Measurements from ENCODE around the gene C1GALT1C1L.

The C1GALT1C1L gene

DNA sequence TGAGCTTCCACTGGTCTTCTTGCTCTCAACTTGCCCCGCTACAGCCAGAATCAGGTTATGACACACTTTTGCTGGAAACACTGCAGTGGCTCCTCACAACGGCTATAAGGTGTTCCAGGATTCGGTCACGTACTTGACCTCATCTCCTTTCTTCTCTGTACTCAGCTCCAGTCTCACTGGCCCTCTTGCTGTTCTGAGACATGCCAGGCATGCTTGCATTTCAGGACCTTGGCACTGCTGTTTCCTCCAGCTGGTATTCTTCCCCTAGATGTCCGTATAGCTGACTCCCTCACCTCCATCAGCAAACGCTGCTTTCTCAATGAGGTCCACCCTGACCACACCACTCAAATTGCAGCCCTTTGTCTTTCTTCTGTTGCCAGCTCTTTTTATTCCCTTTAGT lies 31.9 kb upstream of the C1GALT1C1L start:
- H3K36me3 ChIP-seq (ENCODE audit: insufficient read depth, low read length): no peaks in the 10 kb centered on the region
- H3K27me3 ChIP-seq (ENCODE audit: insufficient read depth, low read length, poor library complexity, severe bottlenecking): no peaks in the 10 kb centered on the region
- H3K4me2 ChIP-seq (ENCODE audit: low read depth, low read length, poor library complexity, severe bottlenecking): no peak overlapping the region
- H3K9ac ChIP-seq (ENCODE audit: low read depth, low read length, poor library complexity, severe bottlenecking): no peak overlapping the region
- no peaks in the 10 kb centered on the region for H4K20me1 ChIP-seq (ENCODE audit: insufficient read depth, low read length, poor library complexity, severe bottlenecking)
- H3K4me1 ChIP-seq (ENCODE audit: insufficient read depth, low read length, poor library complexity, severe bottlenecking): no peaks in the 10 kb centered on the region
- H3K4me3 ChIP-seq (ENCODE audit: low read length, poor library complexity, severe bottlenecking): no peak overlapping the region
- no peaks in the 10 kb centered on the region for H3K79me2 ChIP-seq (ENCODE audit: insufficient read depth, low read length)
- TF ChIP-seq, protein P1, sequence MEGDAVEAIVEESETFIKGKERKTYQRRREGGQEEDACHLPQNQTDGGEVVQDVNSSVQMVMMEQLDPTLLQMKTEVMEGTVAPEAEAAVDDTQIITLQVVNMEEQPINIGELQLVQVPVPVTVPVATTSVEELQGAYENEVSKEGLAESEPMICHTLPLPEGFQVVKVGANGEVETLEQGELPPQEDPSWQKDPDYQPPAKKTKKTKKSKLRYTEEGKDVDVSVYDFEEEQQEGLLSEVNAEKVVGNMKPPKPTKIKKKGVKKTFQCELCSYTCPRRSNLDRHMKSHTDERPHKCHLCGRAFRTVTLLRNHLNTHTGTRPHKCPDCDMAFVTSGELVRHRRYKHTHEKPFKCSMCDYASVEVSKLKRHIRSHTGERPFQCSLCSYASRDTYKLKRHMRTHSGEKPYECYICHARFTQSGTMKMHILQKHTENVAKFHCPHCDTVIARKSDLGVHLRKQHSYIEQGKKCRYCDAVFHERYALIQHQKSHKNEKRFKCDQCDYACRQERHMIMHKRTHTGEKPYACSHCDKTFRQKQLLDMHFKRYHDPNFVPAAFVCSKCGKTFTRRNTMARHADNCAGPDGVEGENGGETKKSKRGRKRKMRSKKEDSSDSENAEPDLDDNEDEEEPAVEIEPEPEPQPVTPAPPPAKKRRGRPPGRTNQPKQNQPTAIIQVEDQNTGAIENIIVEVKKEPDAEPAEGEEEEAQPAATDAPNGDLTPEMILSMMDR (conservative IDR thresholded peaks at IDR 0.05; ENCODE audit: low read length): no peak
- TF ChIP-seq EZH2phosphoT487 (IDR thresholded peaks at IDR 0.05; ENCODE audit: borderline replicate concordance): no peak
- H3K9me3 ChIP-seq (ENCODE audit: insufficient read depth, low read depth, low read length): no peaks in the 10 kb centered on the region
- H2AFZ ChIP-seq (ENCODE audit: low read length): 0 out of 2 replicates have a peak overlapping the region, but pooled peaks have one; percentile 9
- H3F3A ChIP-seq (ENCODE audit: low read depth): no peaks in the 10 kb centered on the region
- H3K9me2 ChIP-seq (replicated peaks; ENCODE audit: low read depth, low read length): no peaks in the 10 kb centered on the region

- H3K9me2 ChIP-seq (replicated peaks; ENCODE audit: low read depth, low read length): no peaks in the 10 kb centered on the region
- H2AFZ ChIP-seq (ENCODE audit: low read length): no peak overlapping the region
- H4K20me1 ChIP-seq (ENCODE audit: insufficient read depth, low read length, poor library complexity, severe bottlenecking): no peaks in the 10 kb centered on the region
- H3K9me3 ChIP-seq (ENCODE audit: insufficient read depth, low read depth, low read length): no peaks in the 10 kb centered on the region
- H3K27me3 ChIP-seq (ENCODE audit: insufficient read depth, low read length, poor library complexity, severe bottlenecking): no peaks in the 10 kb centered on the region
- no peak overlapping the region for H3K4me2 ChIP-seq (ENCODE audit: low read depth, low read length, poor library complexity, severe bottlenecking)
- H3K4me3 ChIP-seq (ENCODE audit: low read length, poor library complexity, severe bottlenecking): no peak overlapping the region
- H3F3A ChIP-seq (ENCODE audit: low read depth): no peaks in the 10 kb centered on the region
- H3K9ac ChIP-seq (ENCODE audit: low read depth, low read length, poor library complexity, severe bottlenecking): no peak overlapping the region
- H3K36me3 ChIP-seq (ENCODE audit: insufficient read depth, low read length): no peaks in the 10 kb centered on the region
- no peak for TF ChIP-seq EZH2phosphoT487 (IDR thresholded peaks at IDR 0.05; ENCODE audit: borderline replicate concordance)
- TF ChIP-seq, protein P1 (conservative IDR thresholded peaks at IDR 0.05; ENCODE audit: low read length): no peak
- no peaks in the 10 kb centered on the region for H3K4me1 ChIP-seq (ENCODE audit: insufficient read depth, low read length, poor library complexity, severe bottlenecking)
- no peaks in the 10 kb centered on the region for H3K79me2 ChIP-seq (ENCODE audit: insufficient read depth, low read length)
These were observed 31.2 kb upstream of the C1GALT1C1L start for GRCh38 chr2:43707255-43708015.

DNA sequence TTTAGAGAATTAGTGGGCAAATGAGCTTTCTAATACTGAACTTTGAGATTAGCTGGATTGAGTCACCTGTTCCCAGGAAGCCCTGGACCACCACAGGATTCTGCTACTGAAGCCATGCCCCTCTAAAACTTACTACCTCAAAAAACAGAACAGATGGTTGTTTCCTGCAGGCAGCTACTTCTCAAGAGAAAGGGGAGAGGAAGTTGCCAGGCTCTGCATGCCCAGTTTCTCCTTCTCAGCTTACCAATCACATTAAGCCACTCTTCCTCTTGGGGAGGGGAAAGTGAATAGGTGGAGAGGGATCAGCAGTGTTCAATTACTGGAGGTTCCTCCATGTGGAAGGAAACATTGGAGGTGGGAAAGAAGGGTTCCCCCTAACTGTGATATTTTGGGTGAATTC lies 24.9 kb upstream of the C1GALT1C1L start:
- no peaks in the 10 kb centered on the region for H3K9me3 ChIP-seq (ENCODE audit: insufficient read depth, low read depth, low read length)
- H3K36me3 ChIP-seq (ENCODE audit: insufficient read depth, low read length): no peaks in the 10 kb centered on the region
- no peaks in the 10 kb centered on the region for H3K27me3 ChIP-seq (ENCODE audit: insufficient read depth, low read length, poor library complexity, severe bottlenecking)
- H3F3A ChIP-seq (ENCODE audit: low read depth): no peaks in the 10 kb centered on the region
- no peaks in the 10 kb centered on the region for H3K9me2 ChIP-seq (replicated peaks; ENCODE audit: low read depth, low read length)
- no peaks in the 10 kb centered on the region for H4K20me1 ChIP-seq (ENCODE audit: insufficient read depth, low read length, poor library complexity, severe bottlenecking)
- H3K79me2 ChIP-seq (ENCODE audit: insufficient read depth, low read length): no peaks in the 10 kb centered on the region
- no peak overlapping the region for H3K9ac ChIP-seq (ENCODE audit: low read depth, low read length, poor library complexity, severe bottlenecking)
- no peak overlapping the region for H3K4me3 ChIP-seq (ENCODE audit: low read length, poor library complexity, severe bottlenecking)
- peak overlapping the region; percentile 20; the same call in 1 of the 2 replicates for H2AFZ ChIP-seq (ENCODE audit: low read length)
- H3K4me1 ChIP-seq (ENCODE audit: insufficient read depth, low read length, poor library complexity, severe bottlenecking): peaks cover 5% of the 10 kb centered on the region
- no peak for TF ChIP-seq EZH2phosphoT487 (IDR thresholded peaks at IDR 0.05; ENCODE audit: borderline replicate concordance)
- TF ChIP-seq, protein P1 (conservative IDR thresholded peaks at IDR 0.05; ENCODE audit: low read length): no peak
- H3K4me2 ChIP-seq (ENCODE audit: low read depth, low read length, poor library complexity, severe bottlenecking): no peak overlapping the region

Data from Loucy (cell line).